Osteocyte (in vitro differentiated cells): Measurements from ENCODE around the gene IRX4. TPM values are rescaled to one million over a fixed set of nuclear protein-coding genes. Genes with fewer than 3 reads are reported as not detected.
"Not testable (repeated sequence)": the region's sequence is repeated elsewhere in the genome, so short reads cannot be mapped to it uniquely, and the experiment has no call there.

Source experiments
- DNase-seq: peaks from one replicate; pipeline ENCODE4 v3.0.0; 2021; ENCODE audit warnings: mixed read lengths; ENCODE audit not compliant: unreplicated experiment; ENCODE audit errors: extremely low spot score
- H3K27ac Mint-ChIP-seq: one replicate; pipeline ENCODE4 v1.8.0; 2021; ENCODE audit warnings: mild to moderate bottlenecking, mixed read lengths; ENCODE audit not compliant: unreplicated experiment
- H3K27me3 Mint-ChIP-seq: one replicate; pipeline ENCODE4 v1.8.0; 2021; ENCODE audit warnings: mixed read lengths; ENCODE audit not compliant: unreplicated experiment
- H3K36me3 Mint-ChIP-seq: one replicate; pipeline ENCODE4 v1.8.0; 2021; ENCODE audit warnings: mixed read lengths; ENCODE audit not compliant: unreplicated experiment
- H3K4me1 Mint-ChIP-seq: one replicate; pipeline ENCODE4 v1.8.0; 2021; ENCODE audit warnings: mixed read lengths; ENCODE audit not compliant: unreplicated experiment
- H3K4me3 Mint-ChIP-seq: one replicate; pipeline ENCODE4 v1.8.0; 2021; ENCODE audit warnings: mild to moderate bottlenecking, moderate library complexity, mixed read lengths; ENCODE audit not compliant: unreplicated experiment
- H3K9me3 Mint-ChIP-seq: one replicate; pipeline ENCODE4 v1.8.0; 2021; ENCODE audit warnings: mixed read lengths; ENCODE audit not compliant: unreplicated experiment
- total RNA-seq: library from RNA; stranded (reverse); gene quantifications from 2 replicates; pipeline ENCODE4 v1.2.1, GENCODE V29; 2021
- TF ChIP-seq, protein P1 (sequence below): fragments of 200-600 bp; sonication (generic); IDR thresholded peaks from 2 replicates; pipeline ENCODE4 v1.5.0; 2021; ENCODE audit warnings: antibody characterized with exemption, mild to moderate bottlenecking, moderate library complexity

IRX4 gene
- total RNA-seq, 1 donor from 2014 or later: not detected

DNA sequence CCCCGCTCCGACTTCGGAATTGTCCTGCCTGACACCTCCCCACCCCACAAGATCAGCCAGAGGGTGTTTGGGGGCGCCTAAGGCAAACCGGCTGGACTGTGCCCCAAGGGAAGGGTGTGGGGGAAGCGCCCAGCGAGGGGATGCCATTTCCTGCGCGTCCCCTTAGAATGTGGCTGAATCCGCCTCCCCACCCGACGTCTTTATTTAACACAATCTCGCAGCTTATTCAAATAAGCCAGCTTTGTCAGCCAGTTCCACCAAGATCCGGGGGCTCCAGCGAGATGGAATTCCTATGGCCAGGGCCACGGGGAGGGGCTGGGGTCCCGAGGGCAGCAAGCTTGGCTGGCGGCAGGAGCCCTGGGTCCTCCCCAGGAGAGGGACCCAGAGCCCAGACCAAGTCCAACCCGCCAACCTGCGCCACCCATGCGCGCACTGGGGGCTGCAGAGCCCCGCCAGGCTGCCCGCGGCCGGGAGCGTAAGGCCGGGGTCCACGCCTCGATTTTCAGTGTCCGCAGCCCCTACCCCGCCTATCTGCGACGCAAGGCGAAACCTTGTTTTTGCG, 7.4 kb downstream of the IRX4 start:
- Mint-ChIP-seq H3K27me3 (peaks cover 55% of the 10 kb centered on the region), H3K4me1 (peaks cover 11% of the 10 kb centered on the region), H3K27ac (no peak overlapping the region), H3K36me3 (no peaks in the 10 kb centered on the region), H3K9me3 (no peaks in the 10 kb centered on the region), H3K4me3 (no peak overlapping the region)
- TF ChIP-seq, protein P1, sequence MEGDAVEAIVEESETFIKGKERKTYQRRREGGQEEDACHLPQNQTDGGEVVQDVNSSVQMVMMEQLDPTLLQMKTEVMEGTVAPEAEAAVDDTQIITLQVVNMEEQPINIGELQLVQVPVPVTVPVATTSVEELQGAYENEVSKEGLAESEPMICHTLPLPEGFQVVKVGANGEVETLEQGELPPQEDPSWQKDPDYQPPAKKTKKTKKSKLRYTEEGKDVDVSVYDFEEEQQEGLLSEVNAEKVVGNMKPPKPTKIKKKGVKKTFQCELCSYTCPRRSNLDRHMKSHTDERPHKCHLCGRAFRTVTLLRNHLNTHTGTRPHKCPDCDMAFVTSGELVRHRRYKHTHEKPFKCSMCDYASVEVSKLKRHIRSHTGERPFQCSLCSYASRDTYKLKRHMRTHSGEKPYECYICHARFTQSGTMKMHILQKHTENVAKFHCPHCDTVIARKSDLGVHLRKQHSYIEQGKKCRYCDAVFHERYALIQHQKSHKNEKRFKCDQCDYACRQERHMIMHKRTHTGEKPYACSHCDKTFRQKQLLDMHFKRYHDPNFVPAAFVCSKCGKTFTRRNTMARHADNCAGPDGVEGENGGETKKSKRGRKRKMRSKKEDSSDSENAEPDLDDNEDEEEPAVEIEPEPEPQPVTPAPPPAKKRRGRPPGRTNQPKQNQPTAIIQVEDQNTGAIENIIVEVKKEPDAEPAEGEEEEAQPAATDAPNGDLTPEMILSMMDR: no peak
- no peak for DNase-seq

GRCh38 chr5:1874771-1875220, 7.9 kb downstream of the IRX4 start:
- TF ChIP-seq, protein P1: no peak
- Mint-ChIP-seq H3K27me3 (peaks cover 49% of the 10 kb centered on the region), H3K36me3 (no peaks in the 10 kb centered on the region), H3K9me3 (no peaks in the 10 kb centered on the region), H3K4me1 (peaks cover 11% of the 10 kb centered on the region), H3K27ac (no peak overlapping the region), H3K4me3 (no peak overlapping the region)
- no peak for DNase-seq

- H3K27me3 Mint-ChIP-seq: peaks cover 45% of the 10 kb centered on the region
- no peak overlapping the region for H3K27ac Mint-ChIP-seq
Observed at GRCh38 chr5:1874348-1874747, 8.4 kb downstream of the IRX4 start.

DNA sequence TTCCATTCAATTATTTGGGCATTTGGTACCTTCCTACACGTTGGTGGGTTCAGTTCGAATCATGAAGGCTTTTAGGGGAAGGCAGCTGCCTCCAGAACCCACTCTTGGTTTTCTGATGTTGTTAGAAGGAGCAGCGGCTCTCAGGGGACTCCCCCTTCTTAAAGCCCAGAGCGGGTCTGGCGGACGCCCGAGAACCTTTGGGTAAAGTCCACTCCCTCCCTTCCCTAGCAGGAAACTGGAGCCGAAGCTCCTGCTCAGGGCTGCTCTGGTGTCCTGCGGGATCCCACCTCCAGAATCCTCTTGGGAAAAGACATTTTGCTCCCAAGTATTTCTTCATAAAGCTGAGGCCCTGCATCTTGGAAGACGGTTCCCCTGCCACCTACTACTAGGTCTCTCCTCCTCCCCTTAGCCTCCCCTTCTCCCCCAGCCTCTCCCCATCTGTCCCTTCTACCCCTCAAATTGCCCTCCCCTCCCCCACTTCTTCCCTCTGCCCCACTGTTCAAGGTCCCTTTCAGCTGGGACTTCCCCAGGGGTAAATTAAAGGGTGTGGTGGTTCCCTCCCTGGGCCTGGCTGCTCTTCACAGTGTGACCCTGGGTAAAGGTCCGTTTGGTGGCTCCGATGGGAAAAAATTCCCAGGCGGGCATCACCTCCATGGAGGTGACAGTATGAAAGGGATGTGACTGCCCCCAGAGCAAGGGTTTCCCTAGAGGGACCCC, 9.3 kb downstream of the IRX4 start:
- DNase-seq: no peak
- H3K9me3 Mint-ChIP-seq: no peaks in the 10 kb centered on the region
- H3K4me1 Mint-ChIP-seq: peaks cover 11% of the 10 kb centered on the region
- H3K36me3 Mint-ChIP-seq: no peaks in the 10 kb centered on the region
- no peak overlapping the region for H3K4me3 Mint-ChIP-seq
- peaks cover 45% of the 10 kb centered on the region for H3K27me3 Mint-ChIP-seq
- no peak overlapping the region for H3K27ac Mint-ChIP-seq
- TF ChIP-seq, protein P1: no peak

More at GRCh38 chr5:1874348-1874747, 8.4 kb downstream of the IRX4 start:
- no peaks in the 10 kb centered on the region for H3K36me3 Mint-ChIP-seq
- DNase-seq: no peak
- no peaks in the 10 kb centered on the region for H3K9me3 Mint-ChIP-seq
- no peak overlapping the region for H3K4me3 Mint-ChIP-seq
- TF ChIP-seq, protein P1: no peak
- peaks cover 11% of the 10 kb centered on the region for H3K4me1 Mint-ChIP-seq

- TF ChIP-seq, protein P1: no peak
- peaks cover 39% of the 10 kb centered on the region for H3K27me3 Mint-ChIP-seq
- no peaks in the 10 kb centered on the region for H3K9me3 Mint-ChIP-seq
- H3K36me3 Mint-ChIP-seq: no peaks in the 10 kb centered on the region
- no peak overlapping the region for H3K27ac Mint-ChIP-seq
- DNase-seq: no peak
- peaks cover 11% of the 10 kb centered on the region for H3K4me1 Mint-ChIP-seq
- H3K4me3 Mint-ChIP-seq: no peak overlapping the region
Observed at GRCh38 chr5:1871441-1871840, 11.3 kb downstream of the IRX4 start.

GRCh38 chr5:1870435-1871272, 12.1 kb downstream of the IRX4 start:
- not testable (repeated sequence) for H3K4me3 Mint-ChIP-seq, H3K36me3 Mint-ChIP-seq, DNase-seq, H3K9me3 Mint-ChIP-seq, H3K27ac Mint-ChIP-seq, H3K4me1 Mint-ChIP-seq
- H3K27me3 Mint-ChIP-seq: peaks cover 40% of the 10 kb centered on the region
